Jurkat, Clone E6-1 (cell line): Measurements from ENCODE around the gene AFAP1L2. TPM values are rescaled to one million over a fixed set of nuclear protein-coding genes. Genes with fewer than 3 reads are reported as not detected.

ENCODE experiments used
- DNase-seq: peaks from one replicate; pipeline ENCODE4 v3.0.0-alpha.2; 2011; ENCODE audit warnings: low read depth, low spot score
- H3K4me3 ChIP-seq: 2 replicates; pipeline ENCODE4 v1.5.1; 2011; ENCODE audit warnings: mild to moderate bottlenecking, low read length, control low read depth, moderate library complexity
- polyA plus RNA-seq: library from polyadenylated mRNA; unstranded; fragments of >200 nt; gene quantifications from one replicate; pipeline ENCODE4 v1.2.1, GENCODE V29; 2012; ENCODE audit warnings: missing spikeins; ENCODE audit not compliant: insufficient read length, insufficient read depth

AFAP1L2 gene, protein sequence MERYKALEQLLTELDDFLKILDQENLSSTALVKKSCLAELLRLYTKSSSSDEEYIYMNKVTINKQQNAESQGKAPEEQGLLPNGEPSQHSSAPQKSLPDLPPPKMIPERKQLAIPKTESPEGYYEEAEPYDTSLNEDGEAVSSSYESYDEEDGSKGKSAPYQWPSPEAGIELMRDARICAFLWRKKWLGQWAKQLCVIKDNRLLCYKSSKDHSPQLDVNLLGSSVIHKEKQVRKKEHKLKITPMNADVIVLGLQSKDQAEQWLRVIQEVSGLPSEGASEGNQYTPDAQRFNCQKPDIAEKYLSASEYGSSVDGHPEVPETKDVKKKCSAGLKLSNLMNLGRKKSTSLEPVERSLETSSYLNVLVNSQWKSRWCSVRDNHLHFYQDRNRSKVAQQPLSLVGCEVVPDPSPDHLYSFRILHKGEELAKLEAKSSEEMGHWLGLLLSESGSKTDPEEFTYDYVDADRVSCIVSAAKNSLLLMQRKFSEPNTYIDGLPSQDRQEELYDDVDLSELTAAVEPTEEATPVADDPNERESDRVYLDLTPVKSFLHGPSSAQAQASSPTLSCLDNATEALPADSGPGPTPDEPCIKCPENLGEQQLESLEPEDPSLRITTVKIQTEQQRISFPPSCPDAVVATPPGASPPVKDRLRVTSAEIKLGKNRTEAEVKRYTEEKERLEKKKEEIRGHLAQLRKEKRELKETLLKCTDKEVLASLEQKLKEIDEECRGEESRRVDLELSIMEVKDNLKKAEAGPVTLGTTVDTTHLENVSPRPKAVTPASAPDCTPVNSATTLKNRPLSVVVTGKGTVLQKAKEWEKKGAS
- 2.4 TPM for polyA plus RNA-seq

- H3K4me3 ChIP-seq: no peak within 1 kb of the TSS
- no peak for DNase-seq
These were observed at the start of gene AFAP1L2 for GRCh38 chr10:114404171-114405010. Gene AFAP1L2 (minus strand): TSS chr10:114404502. CDS start chr10:114404455, 47 bp downstream.

GRCh38 chr10:114453576-114453975 lies 49.3 kb upstream of the AFAP1L2 start:
- DNase-seq: no peak
- no peak overlapping the region for H3K4me3 ChIP-seq

DNA sequence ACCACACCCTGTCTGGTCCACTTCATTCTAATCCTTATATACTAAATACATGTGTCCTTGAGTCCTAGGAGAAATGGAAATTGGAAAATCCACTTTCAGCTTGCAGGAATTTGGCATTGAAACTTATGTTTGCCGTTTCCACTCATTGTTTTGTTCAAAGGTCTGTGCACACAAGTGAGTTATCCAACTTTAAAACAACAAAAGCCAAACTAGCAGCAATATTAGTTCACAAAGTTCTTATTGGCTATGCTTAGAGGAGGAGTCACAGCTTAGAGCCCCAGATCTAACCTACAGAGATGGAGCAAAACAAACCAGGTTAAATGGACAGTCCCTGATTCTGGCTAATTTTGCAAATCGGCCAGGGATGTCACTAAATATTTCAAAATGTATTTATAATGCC lies 44.6 kb upstream of the AFAP1L2 start:
- no peak overlapping the region for H3K4me3 ChIP-seq
- DNase-seq: no peak

GRCh38 chr10:114445332-114445731 lies 41.0 kb upstream of the AFAP1L2 start:
- DNase-seq: no peak
- no peak overlapping the region for H3K4me3 ChIP-seq

DNA sequence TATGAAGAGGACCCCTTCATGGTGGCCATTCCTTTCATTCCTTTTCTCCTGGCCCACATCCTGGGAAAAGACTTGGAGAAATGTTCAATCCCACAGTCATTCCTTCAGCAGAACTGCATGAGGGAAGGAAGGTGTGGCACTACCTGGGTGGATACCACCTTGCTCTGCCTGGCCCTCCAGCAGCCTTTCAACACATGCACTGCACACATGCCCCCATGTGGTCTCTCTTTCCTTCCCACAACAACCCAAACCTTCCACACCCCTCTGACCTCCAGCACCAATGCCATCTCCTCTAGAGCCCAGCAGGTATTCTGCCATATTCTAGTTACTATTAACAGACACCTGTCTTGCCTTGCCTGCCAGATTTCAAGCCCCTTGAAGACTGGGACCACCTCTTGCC lies 40.5 kb upstream of the AFAP1L2 start:
- H3K4me3 ChIP-seq: no peak overlapping the region
- no peak for DNase-seq

DNA sequence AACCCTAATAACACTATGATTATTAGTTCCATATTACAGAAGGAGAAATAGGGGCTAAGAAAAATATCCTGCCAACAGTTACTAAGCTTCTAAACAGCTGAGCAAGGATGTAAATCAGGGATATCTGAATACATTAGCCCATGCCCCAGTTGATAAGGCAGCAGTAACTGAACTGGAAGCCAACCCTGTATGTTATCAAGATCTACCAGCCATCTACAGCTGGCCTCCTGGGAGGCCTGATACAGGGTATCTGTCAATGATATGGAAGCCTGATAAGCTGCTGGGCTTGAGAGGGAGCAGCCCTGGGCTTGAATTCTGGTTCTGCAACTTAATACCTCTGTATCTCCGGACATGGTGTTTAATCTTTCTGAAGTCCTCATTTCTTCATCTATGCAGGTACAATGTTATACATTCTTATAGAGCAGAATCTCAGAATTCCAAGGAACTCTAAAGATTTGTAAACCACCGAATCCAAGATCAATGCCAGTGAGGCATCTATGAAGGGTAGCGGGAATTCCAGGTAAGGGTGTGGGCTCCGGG lies 37.9 kb upstream of the AFAP1L2 start:
- no peak overlapping the region for H3K4me3 ChIP-seq
- no peak for DNase-seq

DNA sequence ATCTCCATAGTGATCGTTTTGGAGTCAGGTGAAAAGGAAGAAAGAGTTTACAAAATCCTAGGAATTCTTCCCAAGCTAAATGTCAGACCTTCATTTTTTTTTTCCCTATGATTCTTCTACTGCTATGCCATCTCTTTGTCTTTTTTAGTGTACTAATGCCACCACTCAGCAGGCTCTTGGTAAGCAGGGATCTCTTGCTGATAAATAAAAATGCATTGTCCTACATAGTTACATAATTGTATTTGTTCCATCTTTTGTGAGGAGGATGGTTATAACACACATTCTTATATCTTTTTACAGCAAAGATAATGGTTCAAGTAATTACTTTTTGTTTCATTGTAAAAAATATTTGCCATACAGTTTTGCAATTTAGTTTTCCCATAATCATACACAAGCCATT lies 36.8 kb upstream of the AFAP1L2 start:
- no peak for DNase-seq
- H3K4me3 ChIP-seq: no peak overlapping the region

DNA sequence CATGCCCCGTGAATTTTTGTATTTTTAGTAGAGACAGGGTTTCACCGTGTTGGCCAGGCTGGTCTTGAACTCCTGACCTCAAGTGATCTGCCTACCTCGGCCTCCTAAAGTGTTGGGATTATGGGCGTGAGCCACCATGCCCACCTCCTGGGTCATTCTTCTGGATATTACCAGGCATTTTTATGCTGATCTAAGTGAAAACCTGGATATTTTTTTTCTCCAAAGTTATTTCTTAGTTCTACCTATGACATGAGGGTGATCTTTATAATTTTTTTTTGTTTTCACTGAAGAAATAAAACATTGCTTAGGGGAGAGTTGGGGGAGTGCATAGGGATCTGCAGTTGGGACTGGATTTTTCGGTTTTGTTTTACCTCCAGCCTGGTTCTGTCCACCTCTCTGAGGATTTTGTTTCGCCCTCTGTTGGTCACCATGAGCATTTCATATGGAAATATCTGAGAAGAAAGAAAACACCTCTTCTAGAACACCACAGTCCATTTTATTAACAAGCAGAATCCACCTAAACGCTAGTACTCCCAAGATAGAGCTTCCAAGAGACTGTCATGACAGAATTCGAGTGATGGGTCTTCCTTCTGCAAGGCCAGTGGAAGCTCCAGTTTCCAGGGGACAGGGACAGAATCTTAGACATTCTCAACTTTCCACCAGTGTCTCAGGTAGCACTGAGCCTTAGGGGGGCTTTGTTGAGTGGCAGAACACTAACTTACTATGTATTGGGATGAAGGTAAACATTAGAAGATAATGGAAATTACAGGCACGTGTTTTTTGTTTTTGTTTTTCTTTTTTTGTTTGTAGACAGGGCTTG lies 33.4 kb upstream of the AFAP1L2 start:
- DNase-seq: no peak
- H3K4me3 ChIP-seq: no peak overlapping the region

- no peak for DNase-seq
These were observed 32.6 kb upstream of the AFAP1L2 start for GRCh38 chr10:114436941-114437340.

DNA sequence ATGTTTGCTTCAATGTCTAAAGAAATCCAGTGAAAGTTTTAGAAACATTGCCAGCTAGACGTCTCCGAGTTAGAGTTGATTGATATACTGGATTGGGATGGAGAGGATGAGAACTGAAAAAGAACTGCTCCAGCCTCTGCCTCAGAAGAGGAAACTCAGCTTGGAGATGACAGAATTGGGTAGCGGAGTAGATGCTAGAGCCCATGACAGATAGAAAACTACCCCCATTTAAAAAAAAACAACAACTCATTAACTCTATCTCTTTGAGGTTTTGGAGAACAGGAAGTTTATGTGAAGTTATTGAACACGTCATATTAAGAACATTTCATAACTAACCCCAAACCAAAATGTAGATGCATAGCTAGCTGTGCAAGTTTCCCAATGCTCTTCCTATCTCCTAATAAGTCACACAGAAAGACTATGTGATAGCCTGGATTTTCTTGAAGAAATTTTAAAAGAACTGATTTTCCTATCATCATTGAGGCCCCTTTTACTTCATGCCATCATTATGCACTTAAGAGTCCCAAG lies 28.3 kb upstream of the AFAP1L2 start:
- H3K4me3 ChIP-seq: no peak overlapping the region
- no peak for DNase-seq

More at GRCh38 chr10:114436941-114437340, 32.6 kb upstream of the AFAP1L2 start:
- no peak overlapping the region for H3K4me3 ChIP-seq

DNA sequence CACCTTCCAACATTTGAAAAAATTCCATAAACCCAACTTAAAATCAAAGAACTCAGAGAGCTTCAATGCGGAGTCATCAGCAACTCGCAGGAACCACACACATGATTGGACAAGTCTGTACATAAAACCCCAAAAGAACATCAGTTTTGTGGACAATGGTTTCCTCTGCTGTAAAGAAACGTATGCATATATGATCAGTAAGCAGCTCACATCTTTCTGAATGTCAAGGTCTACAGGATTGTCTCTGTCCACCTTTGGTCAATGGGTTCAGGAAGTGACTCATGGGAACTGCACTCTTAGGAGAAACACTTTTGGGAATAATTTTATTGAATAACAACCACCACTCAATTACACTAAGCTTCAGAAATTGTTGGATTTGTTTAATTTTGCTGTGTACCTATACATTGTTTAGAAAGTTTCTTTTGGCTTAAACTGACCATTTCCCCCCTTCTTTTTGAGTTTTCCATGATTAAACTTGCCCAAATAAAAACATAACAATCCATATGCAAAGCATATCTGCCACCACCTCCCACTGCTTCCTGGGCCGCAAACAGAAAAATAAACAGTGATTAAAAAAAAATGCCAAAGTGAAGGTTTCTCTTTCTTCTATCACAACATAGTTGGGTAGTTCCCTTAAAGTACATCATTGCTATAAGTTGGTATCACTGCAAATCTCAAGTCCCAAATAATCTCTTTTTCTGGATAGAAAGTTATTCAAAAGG lies 27.3 kb upstream of the AFAP1L2 start:
- no peak for DNase-seq

DNA sequence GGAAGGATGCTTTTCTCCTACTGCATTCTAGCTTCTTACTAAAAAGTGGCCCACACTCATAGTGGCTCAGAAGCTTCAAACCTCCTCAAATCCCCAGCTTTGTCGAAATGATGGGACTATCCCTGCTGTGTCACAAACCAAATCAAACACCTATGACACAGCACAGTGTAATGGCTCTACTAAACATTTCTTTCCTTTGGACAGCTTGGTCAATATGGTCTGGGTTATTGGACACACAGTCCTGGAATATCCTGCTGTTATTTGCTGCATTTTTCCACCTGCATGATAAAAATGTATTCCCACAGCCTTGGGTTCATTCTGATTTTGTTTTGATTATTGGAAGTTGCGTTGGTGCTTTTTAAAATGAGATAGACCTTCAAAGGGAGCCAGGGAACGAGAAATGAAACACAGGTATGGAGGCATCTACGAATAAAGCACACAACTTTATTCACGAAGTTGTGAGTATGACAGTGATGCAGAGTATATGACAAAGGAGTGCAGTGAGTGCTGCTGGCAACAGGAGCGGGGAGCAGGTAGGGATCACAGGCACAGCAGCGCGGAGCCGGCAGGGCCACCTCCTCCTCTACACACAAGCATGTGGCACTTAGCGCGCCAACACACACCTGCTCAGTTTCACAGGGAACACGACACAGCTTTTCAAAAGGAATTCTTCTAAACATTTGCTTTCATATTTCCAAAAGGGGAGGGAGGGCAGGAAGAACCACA lies 26.5 kb upstream of the AFAP1L2 start:
- no peak overlapping the region for H3K4me3 ChIP-seq
- DNase-seq: no peak

More for the DNA sequence above, 27.3 kb upstream of the AFAP1L2 start:
- H3K4me3 ChIP-seq: no peak overlapping the region

GRCh38 chr10:114429581-114430335 lies 25.5 kb upstream of the AFAP1L2 start:
- H3K4me3 ChIP-seq: no peak overlapping the region
- DNase-seq: no peak

GRCh38 chr10:114427124-114427852 lies 23.0 kb upstream of the AFAP1L2 start:
- no peak overlapping the region for H3K4me3 ChIP-seq
- DNase-seq: no peak

DNA sequence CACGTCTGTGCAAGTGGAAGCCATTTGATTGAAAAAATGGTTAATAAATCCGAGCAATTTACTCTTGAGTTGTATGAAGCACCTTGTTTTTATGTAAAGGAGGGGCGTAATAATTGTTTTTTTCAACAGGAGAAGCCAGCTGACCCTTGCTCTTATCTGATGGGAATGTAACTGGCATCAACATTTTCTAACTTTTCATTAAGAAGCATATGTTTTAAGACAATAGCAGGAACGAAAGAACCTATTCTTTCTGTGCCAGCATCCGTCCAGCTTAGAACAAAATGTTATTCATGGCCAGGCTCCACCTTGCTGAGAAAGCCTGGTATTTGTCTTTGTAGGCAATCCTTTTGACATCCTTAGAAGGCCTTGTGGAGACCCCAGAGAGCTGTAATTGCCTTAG lies 22.2 kb upstream of the AFAP1L2 start:
- DNase-seq: no peak
- H3K4me3 ChIP-seq: no peak overlapping the region
